T-helper 2 cell treated with Interferon-gamma antibody and Interleukin-4, amounts not matched to agents 5 μg/mL and 100 μg/mL, for 36 hours (primary cell): Measurements from ENCODE around the gene DGKI.
"Not testable (repeated sequence)": the region's sequence is repeated elsewhere in the genome, so short reads cannot be mapped to it uniquely, and the experiment has no call there.

Source experiments
- DNase-seq: peaks from one replicate; pipeline ENCODE4 v3.0.0; 2021; ENCODE audit warnings: low spot score
- H3K27ac Mint-ChIP-seq: one replicate; pipeline ENCODE4 v1.8.0; 2021; ENCODE audit warnings: mild to moderate bottlenecking, mixed read lengths
- H3K27me3 Mint-ChIP-seq: one replicate; pipeline ENCODE4 v1.8.0; 2021; ENCODE audit warnings: low read depth, mixed read lengths
- H3K36me3 Mint-ChIP-seq: one replicate; pipeline ENCODE4 v1.8.0; 2021; ENCODE audit warnings: low read depth, mixed read lengths
- H3K4me1 Mint-ChIP-seq: one replicate; pipeline ENCODE4 v1.8.0; 2021; ENCODE audit warnings: low read depth, mixed read lengths
- H3K4me3 Mint-ChIP-seq: one replicate; pipeline ENCODE4 v1.8.0; 2022; ENCODE audit warnings: mild to moderate bottlenecking, moderate library complexity, mixed read lengths
- H3K9me3 Mint-ChIP-seq: one replicate; pipeline ENCODE4 v1.8.0; 2021; ENCODE audit warnings: mixed read lengths

The DGKI gene

DNA sequence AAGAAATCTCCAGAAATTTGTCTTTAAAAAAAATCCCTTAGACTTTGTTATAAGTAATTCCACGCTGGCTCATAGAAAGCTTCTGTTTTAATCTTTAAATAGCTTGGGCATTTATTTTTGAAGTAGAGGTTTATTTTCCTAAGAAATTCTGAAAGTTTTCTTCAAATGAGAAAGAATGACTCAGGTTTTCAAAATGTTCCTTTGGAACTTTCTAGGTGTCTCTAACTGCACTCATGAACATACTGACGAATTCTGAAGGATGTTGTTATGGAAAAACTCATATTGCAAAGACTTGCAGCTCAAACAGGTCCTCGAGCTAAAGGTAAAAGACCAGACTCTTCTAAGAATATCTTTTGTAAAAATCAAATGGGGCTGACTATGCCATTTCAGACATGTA is 10.7 kb downstream of the DGKI start:
- Mint-ChIP-seq H3K4me1 (no peaks in the 10 kb centered on the region), H3K4me3 (no peak overlapping the region), H3K9me3 (peaks cover 11% of the 10 kb centered on the region), H3K27me3 (peaks cover 6% of the 10 kb centered on the region), H3K27ac (no peak overlapping the region), H3K36me3 (no peaks in the 10 kb centered on the region)
- DNase-seq: no peak

DNA sequence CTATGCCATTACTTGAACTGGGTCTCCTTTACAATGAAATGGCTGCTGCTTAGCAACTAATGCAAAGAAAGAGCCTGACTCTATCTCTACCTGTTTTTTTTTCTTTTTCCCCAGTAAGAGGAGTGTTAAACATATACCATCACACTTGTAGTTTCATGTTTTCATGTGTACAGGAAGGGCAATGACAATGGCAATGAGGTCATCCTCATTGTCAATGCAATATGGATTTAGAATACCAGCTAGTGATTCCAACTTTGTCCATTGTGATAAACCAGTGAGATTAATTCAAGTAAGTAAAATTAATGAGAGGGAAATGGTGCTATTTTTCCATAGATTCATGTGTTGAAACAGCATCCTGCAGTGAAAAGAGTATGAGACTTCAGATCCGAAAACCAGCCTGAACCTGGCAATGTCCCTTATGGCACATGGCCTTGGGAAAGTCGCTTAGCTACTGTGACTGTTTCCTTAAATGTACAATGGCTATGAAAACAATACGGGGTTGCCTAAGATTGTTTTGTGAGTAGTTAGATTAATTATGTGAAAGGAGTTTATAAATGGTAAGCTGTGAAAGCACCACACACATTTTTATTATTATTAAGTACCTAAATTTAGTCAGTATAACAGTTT is 11.2 kb downstream of the DGKI start:
- Mint-ChIP-seq H3K4me3 (no peak overlapping the region), H3K4me1 (no peaks in the 10 kb centered on the region), H3K27ac (no peak overlapping the region), H3K9me3 (peaks cover 11% of the 10 kb centered on the region), H3K27me3 (peaks cover 6% of the 10 kb centered on the region), H3K36me3 (no peaks in the 10 kb centered on the region)
- DNase-seq: no peak

DNA sequence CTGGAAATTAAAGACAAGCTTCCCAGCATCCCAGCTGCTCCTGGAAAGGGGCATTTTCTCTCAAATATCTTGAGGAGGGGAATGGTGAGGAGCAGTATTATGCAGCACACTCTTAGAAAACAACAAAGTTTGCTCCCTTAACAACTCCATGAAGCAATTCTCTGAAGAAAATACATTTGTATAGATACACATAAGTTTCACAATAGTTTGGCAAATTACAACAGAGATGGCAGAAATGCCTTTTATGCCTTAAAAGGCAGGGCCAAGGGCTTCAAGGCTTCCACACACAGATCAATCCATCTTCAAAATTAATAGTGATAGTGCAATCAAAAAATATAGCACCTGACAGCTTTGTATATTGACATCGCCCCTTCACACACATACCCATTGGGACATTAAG is 12.2 kb downstream of the DGKI start:
- DNase-seq: no peak
- H3K27me3 Mint-ChIP-seq: peaks cover 2% of the 10 kb centered on the region
- H3K9me3 Mint-ChIP-seq: peaks cover 11% of the 10 kb centered on the region
- H3K4me3 Mint-ChIP-seq: no peak overlapping the region
- H3K36me3 Mint-ChIP-seq: no peaks in the 10 kb centered on the region
- no peaks in the 10 kb centered on the region for H3K4me1 Mint-ChIP-seq
- H3K27ac Mint-ChIP-seq: no peak overlapping the region

DNA sequence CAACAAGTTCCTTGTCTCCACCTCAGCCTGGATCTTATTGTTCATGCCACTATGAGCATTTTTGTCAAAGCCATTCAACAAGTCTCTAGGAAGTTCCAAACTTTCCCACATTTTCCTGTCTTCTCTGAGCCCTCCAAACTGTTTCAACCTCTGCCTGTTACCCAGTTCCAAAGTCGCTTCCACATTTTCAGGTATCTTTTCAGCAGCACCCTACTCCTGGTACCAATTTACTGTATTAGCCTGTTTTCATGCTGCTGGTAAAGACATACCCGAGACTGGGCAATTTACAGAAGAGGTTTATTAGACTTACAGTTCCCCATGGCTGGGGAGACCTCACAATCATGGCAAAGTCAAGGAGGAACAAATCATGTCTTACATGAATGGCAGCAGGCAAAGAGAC is 13.8 kb downstream of the DGKI start:
- H3K27me3 Mint-ChIP-seq, H3K36me3 Mint-ChIP-seq: not testable (repeated sequence)

DNA sequence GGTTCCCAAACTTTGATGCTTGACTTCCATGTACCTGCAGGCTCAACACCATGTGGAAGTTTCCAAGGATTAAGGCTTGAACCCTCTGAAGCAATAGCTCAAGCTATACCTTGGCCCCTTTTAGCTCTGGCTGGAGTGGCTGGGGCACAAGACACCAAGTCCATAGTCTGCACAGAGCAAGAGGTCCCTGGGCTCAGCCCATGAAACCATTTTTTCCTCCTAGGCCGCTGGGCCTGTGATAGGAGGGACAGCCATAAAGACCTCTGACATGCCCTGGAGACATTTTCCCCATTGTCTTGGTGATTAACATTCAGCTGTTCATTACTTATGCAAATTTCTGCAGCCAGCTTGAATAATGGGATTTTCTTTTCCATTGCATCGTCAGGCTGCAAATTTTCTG is 14.4 kb downstream of the DGKI start:
- Mint-ChIP-seq H3K36me3 (no peaks in the 10 kb centered on the region), H3K27me3 (no peaks in the 10 kb centered on the region), H3K4me3 (no peak overlapping the region), H3K27ac (no peak overlapping the region), H3K4me1 (no peaks in the 10 kb centered on the region), H3K9me3 (peaks cover 11% of the 10 kb centered on the region)
- no peak for DNase-seq

More for the DNA sequence above, 13.8 kb downstream of the DGKI start:
- not testable (repeated sequence) for H3K27ac Mint-ChIP-seq, DNase-seq, H3K4me1 Mint-ChIP-seq, H3K4me3 Mint-ChIP-seq
- peaks cover 11% of the 10 kb centered on the region for H3K9me3 Mint-ChIP-seq

DNA sequence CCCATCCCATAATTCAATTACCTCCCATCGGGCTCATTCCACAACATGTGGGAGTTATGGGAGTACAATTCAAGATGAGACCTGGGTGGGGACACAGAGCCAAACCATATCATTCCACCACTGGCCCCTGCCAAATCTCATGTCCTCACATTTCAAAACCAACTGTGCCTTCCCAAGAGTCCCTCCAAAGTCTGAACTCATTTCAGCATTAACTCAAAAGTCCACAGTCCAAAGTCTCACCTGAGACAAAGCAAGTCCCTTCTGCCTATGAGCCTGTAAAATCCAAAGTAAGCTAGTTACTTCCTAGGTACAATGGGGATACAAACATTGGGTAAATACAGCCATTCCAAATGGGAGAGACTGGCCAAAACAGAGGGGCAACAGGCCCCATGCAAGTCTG is 15.2 kb downstream of the DGKI start:
- H3K36me3 Mint-ChIP-seq, H3K27me3 Mint-ChIP-seq, H3K4me3 Mint-ChIP-seq, H3K4me1 Mint-ChIP-seq, H3K27ac Mint-ChIP-seq, DNase-seq: not testable (repeated sequence)
- H3K9me3 Mint-ChIP-seq: peaks cover 11% of the 10 kb centered on the region

DNA sequence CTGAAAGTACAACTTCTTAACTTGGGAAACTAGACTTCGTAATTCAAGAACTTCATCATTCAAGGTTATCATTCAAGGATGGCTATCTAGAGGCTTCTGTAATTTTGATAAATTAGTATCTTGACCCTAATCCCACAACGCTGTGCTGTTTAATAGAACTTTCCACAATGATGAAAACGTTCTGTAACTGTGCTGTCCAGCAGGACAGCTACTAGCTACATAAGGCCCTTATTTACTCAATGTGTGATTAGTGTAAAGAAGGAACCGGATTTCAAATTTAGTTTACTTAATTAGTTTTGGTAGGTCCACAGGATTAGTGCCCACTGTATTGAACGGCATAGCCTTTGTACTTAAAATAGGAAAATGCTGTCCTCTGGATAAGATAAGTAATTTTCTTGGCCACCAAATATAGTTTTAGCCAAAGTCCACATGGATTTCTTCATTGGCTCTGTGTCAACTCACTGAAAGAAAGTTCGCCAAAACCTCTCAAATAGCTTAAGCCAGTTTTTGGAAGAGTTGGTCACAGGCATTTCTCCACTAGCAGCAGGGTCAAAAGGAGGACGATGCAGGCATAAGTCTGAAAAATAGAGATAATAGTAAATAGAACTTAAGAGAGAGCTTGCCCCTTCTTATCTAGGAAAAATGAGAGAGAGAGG is 17.3 kb downstream of the DGKI start:
- Mint-ChIP-seq H3K4me3 (no peak overlapping the region), H3K27me3 (no peaks in the 10 kb centered on the region), H3K27ac (no peak overlapping the region), H3K9me3 (peaks cover 11% of the 10 kb centered on the region), H3K36me3 (no peaks in the 10 kb centered on the region), H3K4me1 (no peaks in the 10 kb centered on the region)
- no peak for DNase-seq

- Mint-ChIP-seq H3K36me3 (no peaks in the 10 kb centered on the region), H3K9me3 (peaks cover 8% of the 10 kb centered on the region), H3K27ac (no peak overlapping the region), H3K4me3 (no peak overlapping the region), H3K27me3 (no peaks in the 10 kb centered on the region), H3K4me1 (no peaks in the 10 kb centered on the region)
- no peak for DNase-seq
Observed at GRCh38 chr7:137828456-137828855, 18.3 kb downstream of the DGKI start.

DNA sequence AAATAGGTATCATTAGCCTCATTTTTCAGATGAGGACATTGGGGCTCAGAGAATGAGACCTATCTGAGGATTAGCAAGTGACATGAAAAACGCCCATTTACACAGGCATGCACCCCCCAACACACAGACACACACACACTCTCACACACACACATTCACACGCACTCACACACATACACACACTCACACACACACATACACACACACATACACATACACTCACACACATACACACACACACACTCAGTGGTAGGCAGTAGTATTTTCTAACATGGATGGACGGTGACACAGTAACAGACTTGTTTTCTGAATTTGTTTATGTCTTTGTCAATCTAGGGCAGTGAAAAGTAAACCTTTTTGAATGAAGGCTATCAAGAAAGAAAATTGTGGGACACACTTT is 21.3 kb downstream of the DGKI start:
- DNase-seq: no peak
- Mint-ChIP-seq H3K4me3 (no peak overlapping the region), H3K9me3 (no peaks in the 10 kb centered on the region), H3K4me1 (no peaks in the 10 kb centered on the region), H3K27ac (no peak overlapping the region), H3K36me3 (no peaks in the 10 kb centered on the region), H3K27me3 (peaks cover 5% of the 10 kb centered on the region)

DNA sequence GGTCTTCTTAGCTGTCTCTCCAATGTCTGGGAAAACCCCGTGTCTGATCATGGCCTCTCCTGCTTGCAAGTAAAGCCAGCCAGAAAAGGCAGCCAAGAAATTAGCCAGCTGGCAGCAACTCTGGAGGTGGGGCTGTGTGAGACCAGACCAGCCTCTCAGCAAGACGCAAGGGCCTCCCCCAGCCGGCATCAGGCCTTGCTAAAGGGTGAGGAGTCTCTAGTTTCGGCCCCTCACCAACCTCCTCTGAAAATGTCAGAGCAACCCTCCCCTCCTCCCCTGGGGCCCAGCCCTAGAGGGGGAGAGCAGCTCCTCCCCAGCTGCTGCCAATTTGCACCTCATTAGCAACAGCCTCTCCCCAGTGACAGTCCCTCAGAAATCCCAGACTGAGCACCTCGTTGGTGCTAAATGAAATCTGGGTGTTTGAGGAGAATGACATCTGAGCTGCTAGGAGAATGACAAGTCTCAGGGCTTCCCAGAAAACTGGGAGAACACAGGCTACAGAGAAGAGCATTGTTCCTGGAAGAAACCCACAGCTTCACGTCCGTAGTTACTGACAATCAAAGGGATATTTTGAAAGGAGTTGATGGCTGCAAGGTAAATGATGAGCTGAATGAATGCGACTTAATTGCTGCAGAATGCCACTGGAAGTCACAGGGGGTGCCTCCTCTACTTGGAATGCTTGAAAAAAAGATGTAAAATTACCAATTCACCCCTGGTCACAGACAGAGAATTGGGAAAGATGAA is 25.9 kb downstream of the DGKI start:
- DNase-seq: no peak
- Mint-ChIP-seq H3K9me3 (no peaks in the 10 kb centered on the region), H3K36me3 (no peaks in the 10 kb centered on the region)

DNA sequence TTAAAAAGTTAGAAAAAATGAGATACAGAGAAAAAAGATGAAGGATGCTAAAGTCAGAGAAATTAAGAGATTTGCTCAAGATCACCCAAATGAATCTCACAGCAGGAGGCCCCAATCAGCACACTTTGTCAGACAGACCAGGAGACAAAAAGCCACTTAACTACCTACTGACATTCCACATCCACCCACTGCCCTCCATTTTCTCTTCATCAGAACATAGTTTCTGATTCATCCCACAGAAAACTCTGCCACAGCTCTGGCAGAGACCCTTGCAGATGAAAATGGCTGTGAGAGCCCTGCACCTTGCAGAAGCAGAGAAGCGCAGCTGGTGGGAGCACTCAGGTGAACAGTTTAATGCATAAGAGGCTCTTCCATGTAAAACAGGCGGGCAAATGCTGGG is 26.6 kb downstream of the DGKI start:
- DNase-seq: no peak
- Mint-ChIP-seq H3K9me3 (no peaks in the 10 kb centered on the region), H3K4me3 (no peak overlapping the region), H3K4me1 (no peaks in the 10 kb centered on the region), H3K36me3 (no peaks in the 10 kb centered on the region), H3K27me3 (peaks cover 5% of the 10 kb centered on the region), H3K27ac (no peak overlapping the region)

More for the DNA sequence above, 25.9 kb downstream of the DGKI start:
- Mint-ChIP-seq H3K27me3 (peaks cover 5% of the 10 kb centered on the region), H3K4me3 (no peak overlapping the region), H3K4me1 (no peaks in the 10 kb centered on the region), H3K27ac (no peak overlapping the region)

DNA sequence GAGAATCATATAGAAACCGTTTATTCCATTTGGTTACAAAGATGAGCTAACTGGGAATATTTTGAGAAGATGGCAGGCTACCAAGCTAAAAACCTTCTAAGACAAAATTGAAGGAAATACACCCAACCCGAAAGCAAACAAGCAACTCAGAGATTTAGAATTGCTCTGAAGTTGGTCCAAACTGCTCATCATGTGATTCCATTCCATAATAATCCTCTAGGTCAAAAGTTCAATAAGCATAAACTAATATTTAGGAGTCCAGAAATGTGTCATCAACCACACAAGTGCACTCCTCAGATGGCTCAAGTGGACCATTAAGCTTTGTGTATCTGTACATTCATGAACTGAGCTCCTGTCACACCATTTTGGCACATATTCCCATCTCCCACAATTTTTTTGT is 28.7 kb downstream of the DGKI start:
- Mint-ChIP-seq H3K27ac (no peak overlapping the region), H3K4me1 (no peaks in the 10 kb centered on the region), H3K9me3 (no peaks in the 10 kb centered on the region), H3K36me3 (no peaks in the 10 kb centered on the region), H3K27me3 (peaks cover 6% of the 10 kb centered on the region), H3K4me3 (no peak overlapping the region)
- no peak for DNase-seq

GRCh38 chr7:137816696-137817320 is 30.0 kb downstream of the DGKI start:
- Mint-ChIP-seq H3K4me1 (no peaks in the 10 kb centered on the region), H3K27ac (no peak overlapping the region), H3K36me3 (no peaks in the 10 kb centered on the region), H3K27me3 (peaks cover 6% of the 10 kb centered on the region), H3K9me3 (no peaks in the 10 kb centered on the region), H3K4me3 (no peak overlapping the region)
- no peak for DNase-seq

DNA sequence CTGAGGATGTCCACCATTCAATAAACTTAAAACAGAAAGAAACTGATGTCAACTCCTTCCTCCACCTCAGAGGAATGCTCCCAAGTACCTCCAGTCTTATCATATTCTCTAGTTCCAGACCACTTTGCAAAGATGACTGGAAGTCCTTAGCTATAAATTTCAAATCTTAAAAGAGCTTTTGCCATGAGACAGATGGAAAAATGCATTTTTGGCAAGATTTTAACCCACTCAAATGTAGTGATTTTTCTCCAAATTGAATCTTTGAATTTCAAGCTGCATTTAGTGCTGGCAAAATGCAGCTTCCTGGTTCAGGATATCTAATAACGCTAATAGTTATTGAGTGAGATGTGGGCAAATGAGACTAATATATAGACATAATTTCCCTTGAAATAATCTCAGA is 33.2 kb downstream of the DGKI start:
- H3K36me3 Mint-ChIP-seq: no peaks in the 10 kb centered on the region
- no peak for DNase-seq
- peaks cover 1% of the 10 kb centered on the region for H3K27me3 Mint-ChIP-seq
- no peaks in the 10 kb centered on the region for H3K4me1 Mint-ChIP-seq
- H3K4me3 Mint-ChIP-seq: no peak overlapping the region
- H3K27ac Mint-ChIP-seq: no peak overlapping the region
- no peaks in the 10 kb centered on the region for H3K9me3 Mint-ChIP-seq
